Erythroblast (primary cell): ENCODE data around the gene SLC29A3.

Experiments used
- GATA1 ChIP-seq: IDR thresholded peaks from 2 replicates; pipeline ENCODE4 v1.6.1; 2011; ENCODE audit warnings: low read depth, mild to moderate bottlenecking, control low read depth, low read length, moderate library complexity
- POLR2A ChIP-seq: IDR thresholded peaks from 2 replicates; pipeline ENCODE4 v1.6.1; 2011; ENCODE audit warnings: mild to moderate bottlenecking, low read length

DNA sequence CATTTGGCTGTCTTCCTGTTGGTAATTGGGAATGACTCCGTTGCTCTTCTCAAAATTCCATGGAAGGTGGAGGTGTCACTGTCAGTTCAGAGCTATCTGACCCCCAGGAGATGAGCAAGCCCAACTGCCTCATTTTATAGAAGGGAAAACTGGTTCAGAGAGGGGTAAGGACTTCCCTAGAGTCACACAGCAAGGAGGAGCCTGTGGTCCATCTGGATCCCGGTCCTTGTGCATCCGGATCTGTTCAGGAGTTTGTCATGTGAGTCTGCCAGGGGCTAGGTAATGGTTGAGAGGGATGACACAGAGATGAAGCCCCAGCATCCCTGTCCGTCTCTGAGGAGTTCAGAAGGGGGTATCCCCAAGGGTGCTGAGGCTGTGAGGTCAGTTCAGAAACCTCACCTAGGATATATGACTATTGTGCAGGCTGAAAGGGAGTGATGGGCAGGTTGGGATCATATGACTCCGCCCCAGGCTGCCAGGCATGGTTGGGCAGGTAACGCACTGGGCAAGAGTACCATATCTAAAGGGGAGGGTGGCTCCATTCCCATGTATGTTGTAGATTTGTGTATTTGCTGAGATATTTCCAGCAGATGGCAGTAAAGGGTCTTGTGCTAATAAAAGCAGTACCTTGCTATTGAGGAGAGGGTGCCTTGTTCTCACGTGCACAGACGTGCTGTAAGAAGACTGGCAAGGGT is 16.0 kb upstream of the SLC29A3 start:
- no peak for TF ChIP-seq POLR2A
- no peak for TF ChIP-seq GATA1
